LNCAP (cell line): ENCODE measurements around the gene CD81.

Experiments
- CTCF ChIP-seq: fragments of 450-650 bp; IDR thresholded peaks from 2 replicates; pipeline ENCODE4 v1.5.1; 2017; ENCODE audit warnings: mild to moderate bottlenecking

Gene CD81

DNA sequence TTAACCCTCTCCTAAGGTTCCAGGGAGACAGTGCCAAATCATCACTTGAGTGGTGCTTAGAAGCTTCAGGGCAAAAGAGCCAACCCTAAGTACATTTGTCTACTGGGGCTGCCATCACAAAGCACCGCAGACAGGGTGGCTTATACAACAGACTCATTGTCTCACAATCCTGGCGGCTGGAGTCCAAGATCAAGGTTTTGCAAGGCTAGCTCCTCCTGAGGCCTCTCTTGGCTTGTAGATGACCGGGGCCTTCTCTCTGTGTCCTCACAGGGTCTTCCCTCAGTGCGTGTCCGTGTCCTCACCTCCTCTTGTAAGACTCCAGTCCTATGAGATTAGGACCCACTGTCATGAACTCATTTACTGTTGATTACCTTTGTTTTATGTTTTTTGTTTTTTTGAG lies 34.1 kb upstream of the CD81 start:
- TF ChIP-seq CTCF: no peak

GRCh38 chr11:2343502-2343901 lies 33.6 kb upstream of the CD81 start:
- no peak for TF ChIP-seq CTCF

GRCh38 chr11:2345050-2345449 lies 32.1 kb upstream of the CD81 start:
- TF ChIP-seq CTCF: no peak

DNA sequence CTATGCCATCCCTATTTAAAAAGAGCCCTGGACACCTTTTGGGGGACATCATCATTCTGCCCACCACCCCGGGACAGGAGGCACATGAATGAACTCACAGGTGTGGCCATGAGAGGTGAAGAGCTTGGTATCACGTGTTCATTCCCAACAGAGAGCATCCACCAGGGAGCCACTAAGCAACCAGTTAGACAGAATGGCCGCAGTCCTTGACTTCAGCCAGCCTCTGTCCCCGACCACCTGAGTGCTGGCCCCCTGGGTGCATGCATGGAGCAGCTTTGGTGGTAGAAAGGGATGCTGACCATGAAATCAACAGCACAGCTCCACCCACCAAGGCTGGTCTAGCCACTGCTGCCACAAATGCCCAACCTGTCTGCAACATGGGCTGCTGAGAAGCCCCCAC lies 31.1 kb upstream of the CD81 start:
- no peak for TF ChIP-seq CTCF

DNA sequence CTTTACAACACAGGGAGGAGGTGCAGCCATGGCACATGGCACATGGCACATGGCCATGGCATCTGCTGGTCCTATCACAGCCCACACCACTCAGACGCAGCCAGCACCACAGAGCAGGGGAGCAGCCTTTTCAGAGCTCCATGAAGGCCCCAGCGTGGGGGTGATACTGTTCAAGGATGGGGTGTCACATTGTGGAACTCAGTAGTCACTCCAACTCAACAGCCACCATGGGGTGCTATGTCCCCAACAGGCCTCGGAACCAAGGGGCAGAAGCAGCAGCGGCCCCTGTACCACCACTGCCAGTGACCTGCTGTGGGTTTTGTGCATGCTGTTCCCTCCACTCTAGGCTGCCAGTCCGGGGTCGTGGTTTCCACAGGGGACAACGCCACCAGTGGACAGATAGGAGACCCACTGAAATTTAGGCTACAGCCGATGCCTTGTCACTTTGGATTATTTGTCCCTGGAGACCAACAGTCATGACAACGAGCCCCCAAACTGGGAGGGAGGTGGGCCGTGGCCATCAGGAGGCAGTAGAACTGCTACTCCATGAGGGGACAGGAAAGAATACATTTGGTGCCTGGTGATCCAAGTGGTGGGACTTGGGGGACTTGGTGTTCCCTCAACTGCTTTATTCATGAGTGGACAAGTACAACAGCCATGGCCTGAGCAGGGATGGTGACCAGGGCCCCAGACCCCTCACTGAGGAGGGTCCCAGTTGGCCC lies 30.4 kb upstream of the CD81 start:
- no peak for TF ChIP-seq CTCF

DNA sequence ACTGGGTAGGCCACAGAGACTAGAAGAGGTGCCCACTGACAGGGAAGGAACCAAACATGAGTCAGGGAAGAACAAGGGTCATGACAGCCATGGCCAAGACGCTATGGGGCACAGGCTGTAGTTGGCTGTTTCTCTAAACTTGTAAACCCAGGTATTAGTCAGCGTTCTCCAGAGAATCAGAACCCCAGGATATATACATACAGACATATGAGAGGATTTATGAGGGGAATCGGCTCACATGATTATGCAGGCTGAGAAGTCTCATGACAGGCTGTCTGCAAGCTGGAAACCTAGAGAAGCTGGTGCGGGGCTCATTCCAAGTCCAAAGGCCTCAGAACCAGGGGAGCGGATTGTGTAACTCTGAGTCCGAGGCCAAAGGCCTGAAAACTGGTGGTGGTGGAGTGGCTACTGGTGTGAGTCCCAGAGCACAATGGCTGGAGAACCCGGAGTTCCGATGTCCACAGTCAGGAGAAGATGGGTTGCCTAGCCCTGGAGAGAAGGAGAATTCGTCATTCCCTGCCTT lies 29.7 kb upstream of the CD81 start:
- no peak for TF ChIP-seq CTCF

DNA sequence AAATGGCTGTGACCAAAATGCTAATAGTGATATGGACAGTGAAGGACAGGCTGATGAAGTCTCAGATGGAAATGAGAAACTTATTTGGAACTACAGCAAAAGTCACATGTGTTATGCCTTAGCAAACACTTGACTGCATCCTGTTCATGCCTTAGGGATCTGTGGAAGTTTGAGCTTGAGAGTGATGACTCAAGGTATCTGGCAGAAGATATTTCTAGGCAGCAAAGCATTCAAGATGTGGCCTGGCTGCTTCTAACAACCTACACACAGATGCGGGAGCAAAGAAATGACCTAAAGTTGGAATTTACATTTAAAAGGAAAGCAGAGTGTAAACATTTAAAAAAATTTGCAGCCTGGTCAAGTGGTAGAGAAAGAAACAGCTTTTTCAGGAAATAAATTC lies 28.1 kb upstream of the CD81 start:
- no peak for TF ChIP-seq CTCF

GRCh38 chr11:2351701-2352100 lies 25.4 kb upstream of the CD81 start:
- TF ChIP-seq CTCF: no peak
